GM21786 (cell line): Measurements from ENCODE around the gene ATCAY.
"Not testable (repeated sequence)": the region's sequence is repeated elsewhere in the genome, so short reads cannot be mapped to it uniquely, and the experiment has no call there.

Source experiments
- ATAC-seq: cut with Tn5 transposase; IDR thresholded peaks from one replicate; pipeline ENCODE4 v1.9.1; 2021; ENCODE audit not compliant: unreplicated experiment

The ATCAY gene

GRCh38 chr19:3898426-3898825 is 17.9 kb downstream of the ATCAY start:
- ATAC-seq: no peak

GRCh38 chr19:3899531-3900294 is 19.2 kb downstream of the ATCAY start:
- no peak for ATAC-seq

GRCh38 chr19:3902317-3902973 is 22.0 kb downstream of the ATCAY start:
- no peak for ATAC-seq

- no peak for ATAC-seq
Observed at GRCh38 chr19:3904233-3904632, 23.7 kb downstream of the ATCAY start.

- ATAC-seq: no peak
Observed at GRCh38 chr19:3907626-3908265, 27.3 kb downstream of the ATCAY start.

- ATAC-seq: no peak
Observed at GRCh38 chr19:3908266-3909054, 28.0 kb downstream of the ATCAY start.

- ATAC-seq: no peak
Observed at GRCh38 chr19:3910105-3910504, 29.6 kb downstream of the ATCAY start.

- ATAC-seq: no peak
Observed at GRCh38 chr19:3914199-3914598, 33.7 kb downstream of the ATCAY start.

GRCh38 chr19:3916033-3916432 is 35.5 kb downstream of the ATCAY start:
- ATAC-seq: no peak

- ATAC-seq: no peak
Observed at GRCh38 chr19:3919793-3920192, 39.3 kb downstream of the ATCAY start.

- ATAC-seq: no peak
Observed at GRCh38 chr19:3923096-3923758, 42.7 kb downstream of the ATCAY start.

GRCh38 chr19:3923912-3924311 is 43.4 kb downstream of the ATCAY start:
- ATAC-seq: no peak

GRCh38 chr19:3931041-3931440 is 50.6 kb downstream of the ATCAY start:
- no peak for ATAC-seq

- no peak for ATAC-seq
Observed at GRCh38 chr19:3932931-3933810, 52.7 kb downstream of the ATCAY start, which contains the start of gene NMRK2. TSS of gene NMRK2 (plus strand) at chr19:3933069. CDS start at chr19:3933672, 603 bp downstream.

GRCh38 chr19:3936506-3937442 is 56.3 kb downstream of the ATCAY start:
- ATAC-seq: no peak

GRCh38 chr19:3938300-3938950 is 57.9 kb downstream of the ATCAY start:
- not testable (repeated sequence) for ATAC-seq

- ATAC-seq: no peak
Observed at GRCh38 chr19:3942790-3943409, 62.4 kb downstream of the ATCAY start.
